Endodermal cell (in vitro differentiated cells): ENCODE measurements around the gene ARHGAP31. TPM values are rescaled to one million over a fixed set of nuclear protein-coding genes. Genes with fewer than 3 reads are reported as not detected.
A peak's percentile ranks its signal among the peaks of the same experiment; 100 is the strongest.

ENCODE experiments used
- DNase-seq: peaks from one replicate; pipeline ENCODE4 v3.0.0-alpha.2; 2017
- H3K27ac ChIP-seq: 2 replicates; pipeline ENCODE4 v1.5.1; 2013; ENCODE audit warnings: mild to moderate bottlenecking, low read depth, low read length, moderate library complexity
- H3K27me3 ChIP-seq: 2 replicates; pipeline ENCODE4 v1.6.1; 2013; ENCODE audit warnings: mild to moderate bottlenecking, low read length, moderate library complexity; ENCODE audit not compliant: insufficient read depth, control insufficient read depth, poor library complexity, severe bottlenecking
- H3K36me3 ChIP-seq: 2 replicates; pipeline ENCODE4 v1.7.0; 2013; ENCODE audit warnings: mild to moderate bottlenecking, low read length, moderate library complexity; ENCODE audit not compliant: control insufficient read depth, insufficient read depth
- H3K4me1 ChIP-seq: one replicate; pipeline ENCODE4 v1.7.0; 2013; ENCODE audit warnings: low read length; ENCODE audit not compliant: control insufficient read depth, insufficient read depth
- H3K4me3 ChIP-seq: 2 replicates; pipeline ENCODE4 v1.5.1; 2013; ENCODE audit warnings: mild to moderate bottlenecking, low read length, moderate library complexity
- H3K9ac ChIP-seq: 2 replicates; pipeline ENCODE4 v1.6.1; 2013; ENCODE audit warnings: mild to moderate bottlenecking, low read length, moderate library complexity; ENCODE audit not compliant: poor library complexity, severe bottlenecking; ENCODE audit errors: extremely low read depth
- H3K9me3 ChIP-seq: 2 replicates; pipeline ENCODE4 v1.6.1; 2013; ENCODE audit warnings: mild to moderate bottlenecking, low read length, moderate library complexity; ENCODE audit not compliant: control insufficient read depth
- H3K27ac Mint-ChIP-seq: 2 replicates; pipeline ENCODE4 v1.8.0; 2020; ENCODE audit warnings: mixed read lengths
- H3K27me3 Mint-ChIP-seq: 2 replicates; pipeline ENCODE4 v1.8.0; 2021; ENCODE audit warnings: mild to moderate bottlenecking, mixed read lengths; ENCODE audit not compliant: insufficient read depth
- H3K36me3 Mint-ChIP-seq: 2 replicates; pipeline ENCODE4 v1.8.0; 2020; ENCODE audit warnings: low read depth, mixed read lengths
- H3K4me1 Mint-ChIP-seq: 2 replicates; pipeline ENCODE4 v1.8.0; 2020; ENCODE audit warnings: mixed read lengths
- H3K4me3 Mint-ChIP-seq: 2 replicates; pipeline ENCODE4 v1.8.0; 2020; ENCODE audit warnings: mild to moderate bottlenecking, moderate library complexity, mixed read lengths
- H3K9me3 Mint-ChIP-seq: 2 replicates; pipeline ENCODE4 v1.8.0; 2020; ENCODE audit warnings: mild to moderate bottlenecking, mixed read lengths
- WGBS, 2 experiments: methylation state at CpG; one replicate each; pipeline versions ENCODE4 v1.1.5 to v1.1.7; 2013; ENCODE audit warnings: missing lambda C conversion rate in 2 of 2, mixed read lengths in 1 of 2; ENCODE audit not compliant: insufficient coverage in 1 of 2, insufficient read length in 1 of 2; 5-methylcytosine and 5-hydroxymethylcytosine counted together
- long read RNA-seq, 4 experiments: library from polyadenylated mRNA in 2 of 4; library from RNA in 1 of 4; library from capped mRNA in 1 of 4; stranded (forward) in 3 of 4; unstranded in 1 of 4; transcript quantifications; one replicate each; pipeline ENCODE4 v2.0.0, GENCODE V29; 2020 to 2021; ENCODE audit warnings: inconsistent platforms in 1 of 4
- polyA plus RNA-seq, 2 experiments: library from polyadenylated mRNA; stranded (reverse); fragments of 50-300 nt; gene quantifications; one replicate each; pipeline ENCODE4 v1.2.3, GENCODE V29; 2013
- total RNA-seq, 2 donors: library from RNA; stranded (reverse); fragmentation: NEBNext Ultra II Directional in 1 of 2; extraction: Animal tissue kit (Norgen Biotek cat#: 25700) in 1 of 2; gene quantifications; 2 replicates in 1 of 2; 3 replicates in 1 of 2; pipeline ENCODE4 v1.2.1, GENCODE V29; 2021
- TF ChIP-seq, protein P1 (sequence below): fragments of 200-600 bp; sonication (generic); conservative IDR thresholded peaks from 2 replicates; pipeline ENCODE4 v1.5.0; 2021; ENCODE audit warnings: antibody characterized with exemption, mild to moderate bottlenecking

The ARHGAP31 gene, protein sequence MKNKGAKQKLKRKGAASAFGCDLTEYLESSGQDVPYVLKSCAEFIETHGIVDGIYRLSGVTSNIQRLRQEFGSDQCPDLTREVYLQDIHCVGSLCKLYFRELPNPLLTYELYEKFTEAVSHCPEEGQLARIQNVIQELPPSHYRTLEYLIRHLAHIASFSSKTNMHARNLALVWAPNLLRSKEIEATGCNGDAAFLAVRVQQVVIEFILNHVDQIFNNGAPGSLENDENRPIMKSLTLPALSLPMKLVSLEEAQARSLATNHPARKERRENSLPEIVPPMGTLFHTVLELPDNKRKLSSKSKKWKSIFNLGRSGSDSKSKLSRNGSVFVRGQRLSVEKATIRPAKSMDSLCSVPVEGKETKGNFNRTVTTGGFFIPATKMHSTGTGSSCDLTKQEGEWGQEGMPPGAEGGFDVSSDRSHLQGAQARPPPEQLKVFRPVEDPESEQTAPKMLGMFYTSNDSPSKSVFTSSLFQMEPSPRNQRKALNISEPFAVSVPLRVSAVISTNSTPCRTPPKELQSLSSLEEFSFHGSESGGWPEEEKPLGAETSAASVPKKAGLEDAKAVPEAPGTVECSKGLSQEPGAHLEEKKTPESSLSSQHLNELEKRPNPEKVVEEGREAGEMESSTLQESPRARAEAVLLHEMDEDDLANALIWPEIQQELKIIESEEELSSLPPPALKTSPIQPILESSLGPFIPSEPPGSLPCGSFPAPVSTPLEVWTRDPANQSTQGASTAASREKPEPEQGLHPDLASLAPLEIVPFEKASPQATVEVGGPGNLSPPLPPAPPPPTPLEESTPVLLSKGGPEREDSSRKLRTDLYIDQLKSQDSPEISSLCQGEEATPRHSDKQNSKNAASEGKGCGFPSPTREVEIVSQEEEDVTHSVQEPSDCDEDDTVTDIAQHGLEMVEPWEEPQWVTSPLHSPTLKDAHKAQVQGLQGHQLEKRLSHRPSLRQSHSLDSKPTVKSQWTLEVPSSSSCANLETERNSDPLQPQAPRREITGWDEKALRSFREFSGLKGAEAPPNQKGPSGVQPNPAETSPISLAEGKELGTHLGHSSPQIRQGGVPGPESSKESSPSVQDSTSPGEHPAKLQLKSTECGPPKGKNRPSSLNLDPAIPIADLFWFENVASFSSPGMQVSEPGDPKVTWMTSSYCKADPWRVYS (N-terminal part only)
- 1 to 10 TPM; 2.2 to 2.3 TPM for total RNA-seq
- 1.5 TPM for polyA plus RNA-seq (2013, experiment 1 of 2)
- 3.0 TPM for polyA plus RNA-seq (2013, experiment 2 of 2)
- long read RNA-seq, experiment 1, partial matches to known transcripts, result 0 of 1 reads
- long read RNA-seq, experiment 1, other reads (novel, unspliced or antisense), result 1 of 1 reads
- long read RNA-seq, experiment 2, full-length matches to known transcripts, result 1 of 1 reads
- long read RNA-seq, experiment 2, partial matches to known transcripts, result 0 of 1 reads
- long read RNA-seq, experiment 2, other reads (novel, unspliced or antisense), result 0 of 1 reads
- long read RNA-seq, experiment 3, full-length matches to known transcripts, result 1 of 4 reads
- long read RNA-seq, experiment 3, partial matches to known transcripts, result 1 of 4 reads
- long read RNA-seq, experiment 3, other reads (novel, unspliced or antisense), result 2 of 4 reads
- long read RNA-seq, experiment 4, result 0 reads

DNA sequence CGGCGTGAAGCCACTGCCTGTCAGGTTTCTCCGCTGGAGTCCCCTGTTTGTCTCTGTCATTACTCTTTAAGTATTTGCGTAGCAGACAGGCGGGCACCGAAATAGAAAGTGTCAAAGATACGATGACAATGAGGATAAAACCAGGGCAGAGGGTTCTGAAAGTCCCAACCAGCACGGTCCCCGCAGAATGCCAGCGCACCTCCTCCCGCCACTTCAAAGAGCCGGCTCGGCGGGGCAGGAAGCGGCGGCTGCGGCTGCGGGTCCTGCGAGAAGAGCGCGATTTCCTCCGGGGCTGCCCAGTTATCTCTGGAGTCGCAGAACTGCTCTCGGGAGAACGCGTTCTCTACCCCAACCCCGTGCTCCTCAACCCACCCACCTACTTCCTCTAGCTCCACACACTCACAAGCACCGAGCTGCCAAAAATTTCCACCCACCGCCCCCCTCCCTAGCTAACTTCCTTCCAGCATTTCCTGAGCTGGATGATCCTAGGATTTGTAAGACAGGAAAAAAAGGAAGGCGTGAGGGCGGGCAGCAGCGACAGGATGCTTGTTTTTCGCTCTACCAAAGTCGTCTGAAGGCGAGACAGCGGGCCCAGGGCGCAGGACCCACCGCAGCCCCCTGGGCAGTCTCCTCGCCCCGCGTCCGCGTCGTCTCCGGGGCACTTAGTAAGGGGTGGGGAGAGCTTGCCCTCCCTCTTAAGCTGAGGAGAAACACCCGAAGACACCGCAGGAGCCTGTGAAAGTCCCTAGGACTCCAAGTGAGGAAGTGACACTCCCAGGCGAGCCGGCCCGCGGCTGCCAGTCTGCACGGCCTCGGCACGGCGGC, at the start of gene ARHGAP31:
Gene ARHGAP31 (plus strand): TSS at position 513 of the 825 bp plus-strand sequence. CDS start 522 bp downstream, outside the sequence.
- H3K4me1 Mint-ChIP-seq, result peaks cover 25% of the 10 kb centered on the region
- no peak within 1 kb of the TSS for H3K27ac Mint-ChIP-seq
- H3K36me3 Mint-ChIP-seq, result no peaks in the 10 kb centered on the region
- Histone ChIP-seq H3K36me3 (no peaks in the 10 kb centered on the region), H3K9ac (no peak within 1 kb of the TSS), H3K27ac (no peak within 1 kb of the TSS), H3K9me3 (no peaks in the 10 kb centered on the region), H3K27me3 (peaks cover 45% of the 10 kb centered on the region), H3K4me1 (peaks cover 13% of the 10 kb centered on the region), H3K4me3 (peak within 1 kb of the TSS; percentile 85)
- peak; percentile 88 for DNase-seq
- peaks cover 49% of the 10 kb centered on the region for H3K27me3 Mint-ChIP-seq
- TF ChIP-seq, protein P1, sequence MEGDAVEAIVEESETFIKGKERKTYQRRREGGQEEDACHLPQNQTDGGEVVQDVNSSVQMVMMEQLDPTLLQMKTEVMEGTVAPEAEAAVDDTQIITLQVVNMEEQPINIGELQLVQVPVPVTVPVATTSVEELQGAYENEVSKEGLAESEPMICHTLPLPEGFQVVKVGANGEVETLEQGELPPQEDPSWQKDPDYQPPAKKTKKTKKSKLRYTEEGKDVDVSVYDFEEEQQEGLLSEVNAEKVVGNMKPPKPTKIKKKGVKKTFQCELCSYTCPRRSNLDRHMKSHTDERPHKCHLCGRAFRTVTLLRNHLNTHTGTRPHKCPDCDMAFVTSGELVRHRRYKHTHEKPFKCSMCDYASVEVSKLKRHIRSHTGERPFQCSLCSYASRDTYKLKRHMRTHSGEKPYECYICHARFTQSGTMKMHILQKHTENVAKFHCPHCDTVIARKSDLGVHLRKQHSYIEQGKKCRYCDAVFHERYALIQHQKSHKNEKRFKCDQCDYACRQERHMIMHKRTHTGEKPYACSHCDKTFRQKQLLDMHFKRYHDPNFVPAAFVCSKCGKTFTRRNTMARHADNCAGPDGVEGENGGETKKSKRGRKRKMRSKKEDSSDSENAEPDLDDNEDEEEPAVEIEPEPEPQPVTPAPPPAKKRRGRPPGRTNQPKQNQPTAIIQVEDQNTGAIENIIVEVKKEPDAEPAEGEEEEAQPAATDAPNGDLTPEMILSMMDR, result no peak
- H3K4me3 Mint-ChIP-seq, result peak within 1 kb of the TSS; percentile 66
- no peaks in the 10 kb centered on the region for H3K9me3 Mint-ChIP-seq
- WGBS, 2 experiments, result 0 to 1% methylated on average over 11 to 55 of the region's 55 CpGs

DNA sequence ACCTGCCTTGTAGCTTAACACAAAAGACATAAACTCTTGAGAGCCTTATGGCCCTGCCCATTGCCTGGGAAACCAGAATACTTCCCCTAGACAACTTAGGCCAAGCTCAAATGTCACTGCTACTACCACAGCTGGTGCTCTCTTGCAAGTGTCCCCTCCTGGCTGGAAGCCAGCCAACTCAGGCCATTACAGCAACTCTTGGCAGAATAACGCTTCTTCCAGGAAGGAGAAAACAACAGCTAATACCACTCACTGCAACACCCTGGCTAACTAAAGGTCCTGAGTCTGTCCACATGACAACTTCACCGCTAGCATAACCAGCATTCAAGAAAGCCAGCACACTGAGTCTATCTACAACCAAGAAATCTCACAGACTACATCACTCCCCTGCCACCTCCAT, 48.4 kb upstream of the ARHGAP31 start:
- Histone ChIP-seq H3K9me3 (peaks cover 42% of the 10 kb centered on the region), H3K4me1 (no peaks in the 10 kb centered on the region), H3K9ac (no peak overlapping the region), H3K27ac (no peak overlapping the region), H3K36me3 (no peaks in the 10 kb centered on the region), H3K4me3 (no peak overlapping the region), H3K27me3 (no peaks in the 10 kb centered on the region)
- Mint-ChIP-seq H3K27ac (no peak overlapping the region), H3K27me3 (no peaks in the 10 kb centered on the region), H3K9me3 (peaks cover 50% of the 10 kb centered on the region), H3K4me3 (no peak overlapping the region), H3K4me1 (peaks cover 8% of the 10 kb centered on the region), H3K36me3 (peaks cover 4% of the 10 kb centered on the region)
- 95% methylated on average over 2 of the region's 2 CpGs; no CpG with 5 or more reads in 1 of the 2 experiments for WGBS, 2 experiments
- TF ChIP-seq, protein P1, result no peak
- DNase-seq, result no peak
